Measurements from ENCODE around the gene EMILIN3. TPM values are rescaled to one million over a fixed set of nuclear protein-coding genes. Genes with fewer than 3 reads are reported as not detected.

The EMILIN3 gene
- 1.6 TPM for total RNA-seq

- FAIRE-seq (no peak), DNase-seq (ENCODE audit: low spot score in 2 of 2) (no peak)
Measured at GRCh38 chr20:41366546-41367392, at the start of gene EMILIN3. TSS of gene EMILIN3 (minus strand) at chr20:41366818. CDS start at chr20:41366634, 184 bp downstream.

- DNase-seq (ENCODE audit: low spot score in 2 of 2) (no peak), FAIRE-seq (no peak)
Measured at GRCh38 chr20:41415191-41415590, 48.6 kb upstream of the EMILIN3 start.

GRCh38 chr20:41413169-41413568, 46.6 kb upstream of the EMILIN3 start:
- FAIRE-seq (no peak), DNase-seq (ENCODE audit: low spot score in 2 of 2) (no peak)

- FAIRE-seq (no peak), DNase-seq (ENCODE audit: low spot score in 2 of 2) (no peak)
Measured at GRCh38 chr20:41412324-41413120, 45.9 kb upstream of the EMILIN3 start.

- peak in 1 of 2 donors; percentile 36 for DNase-seq (ENCODE audit: low spot score in 2 of 2)
- no peak for FAIRE-seq
Measured at GRCh38 chr20:41411391-41411847, 44.8 kb upstream of the EMILIN3 start.

- no peak for FAIRE-seq
- DNase-seq (ENCODE audit: low spot score in 2 of 2) = no peak
Measured at GRCh38 chr20:41408986-41409385, 42.4 kb upstream of the EMILIN3 start.

- DNase-seq (ENCODE audit: low spot score in 2 of 2) (no peak), FAIRE-seq (no peak)
Measured at GRCh38 chr20:41408156-41408794, 41.7 kb upstream of the EMILIN3 start.

- DNase-seq (ENCODE audit: low spot score in 2 of 2) (no peak), FAIRE-seq (no peak)
Measured at GRCh38 chr20:41407607-41408006, 41.0 kb upstream of the EMILIN3 start.

- FAIRE-seq (no peak), DNase-seq (ENCODE audit: low spot score in 2 of 2) (no peak)
Measured at GRCh38 chr20:41406896-41407444, 40.4 kb upstream of the EMILIN3 start.

GRCh38 chr20:41406353-41406752, 39.7 kb upstream of the EMILIN3 start:
- DNase-seq (ENCODE audit: low spot score in 2 of 2) (no peak), FAIRE-seq (no peak)

GRCh38 chr20:41405436-41405835, 38.8 kb upstream of the EMILIN3 start:
- DNase-seq (ENCODE audit: low spot score in 2 of 2) = no peak
- FAIRE-seq = no peak

- DNase-seq (ENCODE audit: low spot score in 2 of 2) (no peak), FAIRE-seq (no peak)
Measured at GRCh38 chr20:41403604-41404003, 37.0 kb upstream of the EMILIN3 start.

GRCh38 chr20:41398408-41398807, 31.8 kb upstream of the EMILIN3 start:
- FAIRE-seq (no peak), DNase-seq (ENCODE audit: low spot score in 2 of 2) (no peak)

GRCh38 chr20:41395667-41396664, 29.3 kb upstream of the EMILIN3 start:
- FAIRE-seq = no peak

GRCh38 chr20:41394931-41395666, 28.5 kb upstream of the EMILIN3 start:
- FAIRE-seq (no peak), DNase-seq (ENCODE audit: low spot score in 2 of 2) (no peak)

More at GRCh38 chr20:41395667-41396664, 29.3 kb upstream of the EMILIN3 start:
- DNase-seq (ENCODE audit: low spot score in 2 of 2) = no peak

- DNase-seq (ENCODE audit: low spot score in 2 of 2) = no peak
- FAIRE-seq = no peak
Measured at GRCh38 chr20:41394081-41394480, 27.5 kb upstream of the EMILIN3 start.

- DNase-seq (ENCODE audit: low spot score in 2 of 2) (no peak), FAIRE-seq (no peak)
Measured at GRCh38 chr20:41393705-41394066, 27.1 kb upstream of the EMILIN3 start.

GRCh38 chr20:41392871-41393704, 26.5 kb upstream of the EMILIN3 start:
- peak in 1 of 2 donors; percentile 37 for DNase-seq (ENCODE audit: low spot score in 2 of 2)
- no peak for FAIRE-seq
